Loucy (cell line): ENCODE data around the gene UBR4.

Experiments
- EZH2phosphoT487 ChIP-seq: fragments of 200-600 bp; IDR thresholded peaks from 2 replicates; pipeline ENCODE4 v1.6.1; 2018; ENCODE audit warnings: antibody characterized with exemption, mild to moderate bottlenecking, moderate library complexity, borderline replicate concordance
- TF ChIP-seq, protein P1 (sequence below): fragments of 200-600 bp; sonication (generic); conservative IDR thresholded peaks from 2 replicates; pipeline ENCODE4 v1.5.1; 2014; ENCODE audit warnings: mild to moderate bottlenecking, antibody characterized with exemption, low read length

DNA sequence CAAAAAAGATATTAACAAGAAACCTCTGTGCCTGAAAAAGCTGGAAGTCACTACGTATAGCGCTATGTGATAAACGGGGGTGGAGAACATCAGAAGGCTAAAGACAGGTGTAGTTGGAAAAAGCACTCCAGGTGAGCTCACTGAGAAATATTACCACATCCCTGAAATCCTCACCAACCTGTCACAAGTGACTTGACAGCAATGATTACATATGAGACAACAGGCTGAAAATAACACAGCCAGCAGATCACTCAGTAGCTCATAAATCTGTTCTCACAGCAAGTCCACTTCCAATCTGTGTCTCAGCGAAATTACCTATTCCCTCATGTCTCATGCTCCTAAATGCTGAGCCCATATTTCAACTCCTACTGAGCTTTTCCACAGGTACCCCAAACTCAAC is 120.5 kb downstream of the UBR4 start:
- TF ChIP-seq, protein P1, sequence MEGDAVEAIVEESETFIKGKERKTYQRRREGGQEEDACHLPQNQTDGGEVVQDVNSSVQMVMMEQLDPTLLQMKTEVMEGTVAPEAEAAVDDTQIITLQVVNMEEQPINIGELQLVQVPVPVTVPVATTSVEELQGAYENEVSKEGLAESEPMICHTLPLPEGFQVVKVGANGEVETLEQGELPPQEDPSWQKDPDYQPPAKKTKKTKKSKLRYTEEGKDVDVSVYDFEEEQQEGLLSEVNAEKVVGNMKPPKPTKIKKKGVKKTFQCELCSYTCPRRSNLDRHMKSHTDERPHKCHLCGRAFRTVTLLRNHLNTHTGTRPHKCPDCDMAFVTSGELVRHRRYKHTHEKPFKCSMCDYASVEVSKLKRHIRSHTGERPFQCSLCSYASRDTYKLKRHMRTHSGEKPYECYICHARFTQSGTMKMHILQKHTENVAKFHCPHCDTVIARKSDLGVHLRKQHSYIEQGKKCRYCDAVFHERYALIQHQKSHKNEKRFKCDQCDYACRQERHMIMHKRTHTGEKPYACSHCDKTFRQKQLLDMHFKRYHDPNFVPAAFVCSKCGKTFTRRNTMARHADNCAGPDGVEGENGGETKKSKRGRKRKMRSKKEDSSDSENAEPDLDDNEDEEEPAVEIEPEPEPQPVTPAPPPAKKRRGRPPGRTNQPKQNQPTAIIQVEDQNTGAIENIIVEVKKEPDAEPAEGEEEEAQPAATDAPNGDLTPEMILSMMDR, result no peak
- no peak for TF ChIP-seq EZH2phosphoT487
